GM21528 (cell line): ENCODE measurements around the gene PIK3R6.
"Not testable (repeated sequence)": the region's sequence is repeated elsewhere in the genome, so short reads cannot be mapped to it uniquely, and the experiment has no call there.

Experiments used
- ATAC-seq: cut with Tn5 transposase; IDR thresholded peaks from one replicate; pipeline ENCODE4 v1.9.1; 2021; ENCODE audit warnings: mild to moderate bottlenecking, moderate library complexity; ENCODE audit not compliant: unreplicated experiment, low FRiP score

Gene PIK3R6

DNA sequence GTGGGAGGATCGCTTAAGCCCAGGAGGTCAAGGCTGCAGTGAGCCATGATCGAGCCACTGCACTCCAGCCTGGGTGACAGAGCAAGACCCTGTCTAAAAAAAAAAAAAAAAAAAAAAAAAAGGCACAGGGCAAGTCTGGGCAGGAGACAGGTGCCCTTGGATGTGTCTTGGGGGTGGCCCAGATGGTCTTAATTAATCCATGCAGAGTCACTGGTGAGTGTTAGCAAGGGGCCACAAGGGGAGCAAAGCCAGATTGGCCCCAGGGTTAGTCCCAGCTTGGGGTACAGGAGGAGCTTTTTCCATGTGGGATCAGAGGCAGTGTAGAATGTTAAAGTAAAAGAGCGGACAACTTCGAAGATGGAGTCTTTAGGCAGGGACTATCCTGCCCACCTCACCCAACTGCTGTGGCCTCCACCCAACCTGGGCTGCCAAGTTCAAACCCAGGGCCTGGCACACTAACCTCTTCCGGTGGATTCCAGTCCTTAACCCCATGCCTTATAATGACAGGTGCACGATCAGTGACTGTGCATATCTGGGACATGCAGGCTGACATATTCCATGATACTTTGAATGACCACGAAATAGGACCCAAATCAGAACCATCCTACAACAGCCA is 36.1 kb downstream of the PIK3R6 start:
- ATAC-seq = no peak

GRCh38 chr17:8830141-8830540 is 37.3 kb downstream of the PIK3R6 start:
- ATAC-seq = no peak

- ATAC-seq = no peak
These were observed 38.2 kb downstream of the PIK3R6 start for GRCh38 chr17:8829036-8829941.

GRCh38 chr17:8828517-8828875 is 39.0 kb downstream of the PIK3R6 start:
- no peak for ATAC-seq

- ATAC-seq = no peak
These were observed 40.6 kb downstream of the PIK3R6 start for GRCh38 chr17:8826808-8827435.

DNA sequence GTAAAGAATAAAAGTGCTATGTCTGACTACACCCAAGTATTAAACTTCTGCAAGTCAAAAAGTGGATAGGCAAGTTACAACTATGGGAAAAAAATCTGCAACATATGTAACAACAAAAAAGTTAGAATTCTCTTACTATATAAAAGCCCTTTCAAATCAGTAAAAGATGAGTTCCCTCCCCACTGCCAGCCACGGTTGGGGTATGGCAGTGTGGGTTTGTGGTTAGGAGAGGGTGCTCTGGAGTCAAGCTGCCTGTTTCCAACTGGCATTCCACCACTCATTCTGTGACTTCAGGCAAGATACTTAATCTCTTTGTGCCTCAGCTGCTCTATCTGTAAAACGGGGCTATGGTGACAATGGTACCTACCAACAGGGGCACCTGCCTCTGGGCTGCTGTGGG is 41.7 kb downstream of the PIK3R6 start:
- no peak for ATAC-seq

GRCh38 chr17:8823279-8823678 is 44.2 kb downstream of the PIK3R6 start:
- no peak for ATAC-seq

DNA sequence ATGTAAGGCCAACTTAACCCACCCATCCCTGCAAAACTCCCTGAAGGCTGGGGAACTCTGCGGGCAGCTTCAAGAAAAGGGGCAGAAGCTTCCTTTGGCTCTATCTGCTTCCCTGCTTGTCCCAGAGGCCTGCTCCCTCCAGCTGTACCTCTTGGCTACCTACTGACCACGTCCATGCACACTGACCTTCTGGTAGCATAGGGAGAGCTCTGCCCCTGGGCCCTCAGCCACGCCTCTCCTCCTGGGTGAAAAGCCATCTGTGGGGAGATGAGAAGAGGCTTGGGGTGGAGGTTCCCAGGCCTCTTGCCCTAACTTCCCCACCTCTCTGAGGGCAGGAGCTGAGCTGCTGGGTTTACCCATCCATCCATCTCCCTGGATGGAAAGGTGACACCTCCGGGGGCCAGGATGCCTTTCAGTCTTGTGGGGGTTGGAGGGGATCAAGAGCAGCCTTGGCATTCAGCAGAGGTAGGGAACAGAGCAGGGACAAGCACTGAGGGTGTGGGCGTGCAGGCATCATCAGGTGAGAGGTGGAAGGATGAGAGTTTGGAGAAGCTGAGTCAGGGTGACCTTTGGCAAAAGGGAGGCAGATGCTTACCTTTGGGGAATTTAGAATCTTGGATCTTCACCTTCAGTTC is 45.0 kb downstream of the PIK3R6 start:
- no peak for ATAC-seq

DNA sequence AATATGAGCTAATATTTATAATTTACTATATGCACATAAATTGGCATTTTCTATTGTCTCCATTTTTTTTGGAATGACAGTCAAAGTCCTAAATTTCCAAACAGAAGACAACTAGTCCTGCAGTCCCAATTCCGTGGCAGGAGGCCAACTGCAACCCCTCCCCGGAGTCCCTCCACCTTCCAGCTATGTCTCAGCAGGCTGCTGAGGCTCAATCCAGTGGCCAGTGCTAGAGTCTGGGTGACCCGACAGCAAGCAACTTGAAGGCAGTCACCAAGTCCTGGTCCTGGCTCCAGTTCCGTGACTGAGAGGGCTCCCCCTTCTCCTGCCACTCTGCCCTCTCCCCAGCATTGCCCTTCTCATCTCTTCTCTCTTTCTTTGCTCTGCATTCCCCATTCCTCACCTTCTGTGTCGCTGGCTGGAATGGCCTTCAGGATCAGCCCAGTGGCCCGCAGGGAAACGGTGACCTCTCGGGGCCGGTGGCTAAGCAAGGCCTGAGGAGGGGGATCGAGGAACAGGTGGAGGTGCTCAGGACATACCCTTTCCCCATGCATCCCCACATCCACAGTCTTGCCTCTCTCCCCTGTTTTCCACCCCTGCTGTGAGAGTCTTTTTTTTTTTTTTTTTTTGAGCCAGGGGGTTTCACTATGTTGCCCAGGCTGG is 45.9 kb downstream of the PIK3R6 start:
- no peak for ATAC-seq

GRCh38 chr17:8820311-8821010 is 47.0 kb downstream of the PIK3R6 start:
- ATAC-seq = no peak

- no peak for ATAC-seq
These were observed 48.7 kb downstream of the PIK3R6 start for GRCh38 chr17:8818654-8819330.

- no peak for ATAC-seq
These were observed 49.4 kb downstream of the PIK3R6 start for GRCh38 chr17:8818047-8818446.

DNA sequence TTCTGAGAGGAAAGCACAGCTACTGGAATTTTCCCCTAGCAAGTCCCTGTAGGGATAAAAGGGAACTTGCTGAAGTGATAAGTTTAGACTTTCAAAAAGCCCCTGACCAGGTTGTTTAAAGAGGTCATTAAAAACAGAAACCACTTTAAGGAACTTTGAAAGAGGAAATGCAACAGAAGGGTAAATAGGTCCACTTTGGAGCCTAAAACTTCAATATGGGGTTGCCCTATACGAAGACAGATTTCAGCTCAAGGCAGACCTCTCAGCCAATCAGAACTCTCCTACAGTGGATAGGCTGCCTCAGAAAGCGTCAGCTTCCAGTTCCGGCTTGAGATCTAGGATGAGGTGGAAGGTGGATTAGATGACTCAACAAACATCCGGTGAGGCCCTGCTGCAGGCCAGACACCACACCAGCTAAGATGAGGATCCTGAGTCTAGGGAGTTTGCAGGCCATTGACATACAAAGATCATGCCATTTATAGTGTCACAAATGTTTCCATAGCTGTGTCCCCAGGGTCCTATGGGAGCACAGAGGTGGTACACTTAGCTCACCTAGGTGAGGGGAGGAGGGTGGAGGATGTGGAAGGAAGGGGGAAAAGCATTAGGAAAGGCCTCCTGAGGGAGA is 60.4 kb downstream of the PIK3R6 start:
- ATAC-seq = peak; percentile 84

GRCh38 chr17:8806253-8806925 is 61.1 kb downstream of the PIK3R6 start:
- peak; percentile 33 for ATAC-seq

GRCh38 chr17:8805396-8805795 is 62.1 kb downstream of the PIK3R6 start:
- ATAC-seq = not testable (repeated sequence)

- no peak for ATAC-seq
These were observed 63.7 kb downstream of the PIK3R6 start for GRCh38 chr17:8803531-8804420.

DNA sequence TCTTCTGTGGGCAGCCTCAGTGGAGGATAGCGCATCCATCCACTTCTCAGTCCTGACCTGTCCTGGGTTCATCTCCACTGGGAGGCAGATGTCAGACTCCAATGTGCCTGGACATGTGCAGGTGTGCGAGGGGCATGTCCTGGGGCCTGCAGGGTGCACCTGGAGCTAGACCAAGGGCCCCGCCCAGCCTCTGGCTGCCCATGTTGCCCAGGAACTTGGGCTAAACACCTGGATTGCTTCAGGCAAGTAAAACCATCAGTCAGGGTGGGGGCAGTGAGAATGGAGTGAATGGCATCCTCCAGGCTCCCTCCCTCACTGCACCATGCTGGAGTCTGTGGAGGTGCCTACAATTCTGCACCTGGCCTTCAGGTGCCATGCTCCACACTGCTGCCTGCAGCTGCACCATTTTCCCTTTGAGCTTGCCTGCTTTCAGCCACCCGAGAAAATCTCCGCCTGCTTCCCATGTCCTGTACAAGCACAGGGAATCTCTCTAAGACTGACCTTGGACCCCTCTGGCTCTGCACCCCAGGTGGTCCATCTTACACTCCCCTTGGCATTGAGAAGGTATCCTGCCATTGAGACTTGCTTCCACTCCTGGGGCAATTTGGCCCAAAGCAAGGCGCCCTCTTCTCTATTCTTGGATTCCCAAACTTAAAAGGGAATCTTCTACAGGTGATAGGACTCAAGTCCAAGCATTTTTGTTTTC is 66.2 kb downstream of the PIK3R6 start:
- ATAC-seq = no peak
